ENCODE results near the gene GLO1.
"Not testable (repeated sequence)": the region's sequence is repeated elsewhere in the genome, so short reads cannot be mapped to it uniquely, and the experiment has no call there.

GLO1 gene

DNA sequence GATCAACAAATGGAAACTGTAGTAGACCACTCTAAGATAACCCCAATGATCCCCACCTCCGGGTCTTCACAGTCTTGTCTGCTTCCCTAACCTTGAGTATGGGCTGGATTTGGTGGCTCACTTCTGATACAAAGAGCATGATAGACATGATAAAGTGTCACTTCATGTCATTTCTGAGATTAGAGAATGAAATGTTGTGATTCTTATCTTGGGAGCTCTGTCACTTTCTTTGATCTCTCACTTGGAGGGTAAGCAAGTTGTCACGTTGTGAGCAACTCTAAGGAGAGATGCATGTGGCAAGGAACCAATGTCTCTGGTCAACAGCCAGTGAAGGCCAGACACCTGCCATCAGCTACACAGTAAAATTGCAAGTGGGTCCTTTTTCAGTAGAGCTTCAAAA, 3.0 kb upstream of the GLO1 start:
- no peak for DNase-seq (ENCODE audit: low spot score)

DNA sequence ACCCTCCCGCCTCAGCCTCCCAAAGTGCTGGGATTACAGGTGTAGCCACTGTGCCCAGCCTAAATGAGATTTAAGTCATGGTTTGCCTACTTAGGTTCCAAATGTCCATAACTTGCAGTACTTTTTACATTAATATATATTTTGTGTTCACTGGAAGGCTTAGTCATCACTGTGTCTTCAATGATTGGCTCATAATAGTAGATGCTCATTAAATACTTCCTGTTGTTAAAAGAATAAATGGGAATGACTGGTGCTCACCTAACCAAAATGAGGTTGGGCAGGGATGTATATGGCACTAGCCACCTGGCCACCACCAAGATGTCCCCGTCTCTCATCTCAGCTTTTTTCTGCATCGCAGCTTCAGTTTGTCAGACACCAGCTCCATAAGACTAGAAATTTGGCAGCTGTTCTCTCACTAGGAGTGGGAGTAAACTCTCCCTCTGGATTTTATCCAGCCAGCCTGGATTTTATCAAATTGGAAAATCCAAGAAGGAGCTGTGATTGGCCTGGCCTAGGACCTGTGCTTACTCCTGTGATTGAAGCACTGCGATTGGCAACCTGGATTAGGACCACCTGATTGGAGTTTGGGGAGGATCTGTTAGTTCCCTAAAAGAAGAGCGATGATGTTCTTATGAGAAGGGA, 1.1 kb upstream of the GLO1 start:
- DNase-seq (ENCODE audit: low spot score) = no peak

DNA sequence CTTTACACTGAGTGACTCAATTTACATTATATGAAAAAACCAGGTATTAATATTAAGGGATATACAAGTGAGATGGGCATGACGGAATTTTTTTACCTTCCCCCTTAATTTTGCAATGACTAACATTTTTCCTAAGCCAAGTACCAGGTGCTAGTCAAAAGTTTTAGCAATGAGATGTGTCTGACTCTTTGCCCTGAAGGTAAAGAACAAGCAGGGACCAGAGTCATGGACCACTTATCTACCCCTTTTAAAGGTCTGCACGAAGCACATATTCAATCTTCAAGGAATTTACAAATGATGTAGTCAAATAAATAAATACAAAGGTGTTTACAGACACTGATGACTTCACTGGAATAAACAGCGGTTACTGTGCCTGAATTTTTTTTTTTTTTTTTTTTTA, 1.4 kb downstream of the GLO1 start:
- no peak for DNase-seq (ENCODE audit: low spot score)

DNA sequence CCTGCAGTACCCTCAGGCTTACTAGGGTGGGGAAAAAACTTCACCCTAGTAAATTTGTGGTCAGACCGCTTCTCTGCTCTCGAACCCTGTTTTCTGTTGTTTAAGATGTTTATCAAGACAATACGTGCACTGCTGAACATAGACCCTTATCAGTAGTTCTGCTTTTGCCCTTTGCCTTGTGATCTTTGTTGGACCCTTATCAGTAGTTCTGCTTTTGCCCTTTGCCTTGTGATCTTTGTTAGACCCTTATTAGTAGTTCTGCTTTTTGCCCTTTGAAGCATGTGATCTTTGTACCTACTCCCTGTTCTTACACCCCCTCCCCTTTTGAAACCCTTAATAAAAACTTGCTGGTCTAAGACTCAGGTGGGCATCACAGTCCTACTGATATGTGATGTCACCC, 3.2 kb downstream of the GLO1 start:
- not testable (repeated sequence) for DNase-seq (ENCODE audit: low spot score)

DNA sequence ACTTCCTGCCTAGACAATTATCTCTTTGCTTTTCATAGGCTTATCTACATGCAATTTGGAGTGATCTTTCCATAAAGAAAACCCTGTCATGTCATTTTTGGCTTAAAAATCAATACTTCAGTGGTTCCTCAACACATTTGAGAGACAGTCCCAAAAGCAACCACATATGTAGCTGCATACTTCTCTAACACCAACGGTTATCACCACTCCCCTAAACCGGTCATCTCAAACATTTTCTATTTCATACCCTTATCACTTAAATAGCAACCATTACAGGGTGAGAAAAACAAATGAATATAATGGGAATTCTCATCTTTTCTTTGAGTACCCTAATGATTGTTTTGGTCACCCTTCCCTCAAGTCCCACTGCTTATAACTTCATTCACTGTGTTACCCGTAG, 5.1 kb downstream of the GLO1 start:
- DNase-seq (ENCODE audit: low spot score) = no peak

DNA sequence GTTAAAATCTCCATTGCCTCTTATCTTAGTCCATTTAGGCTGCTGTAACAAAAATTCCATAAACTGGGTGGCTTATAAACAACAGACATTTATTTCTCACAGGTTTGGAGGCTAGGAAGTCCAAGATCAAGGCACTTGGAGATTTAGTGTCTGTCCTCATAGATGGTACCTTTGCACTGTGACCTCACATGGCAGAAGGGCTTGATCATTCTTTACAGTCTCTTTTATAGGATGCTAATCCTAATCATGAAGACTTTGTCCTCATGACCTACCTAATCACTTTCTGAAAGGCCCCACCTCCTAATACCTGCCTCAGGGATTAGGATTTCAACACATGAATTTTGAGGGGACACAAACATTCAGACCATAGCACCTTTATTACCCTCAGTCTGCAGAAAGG, 6.6 kb downstream of the GLO1 start:
- DNase-seq (ENCODE audit: low spot score) = no peak

DNA sequence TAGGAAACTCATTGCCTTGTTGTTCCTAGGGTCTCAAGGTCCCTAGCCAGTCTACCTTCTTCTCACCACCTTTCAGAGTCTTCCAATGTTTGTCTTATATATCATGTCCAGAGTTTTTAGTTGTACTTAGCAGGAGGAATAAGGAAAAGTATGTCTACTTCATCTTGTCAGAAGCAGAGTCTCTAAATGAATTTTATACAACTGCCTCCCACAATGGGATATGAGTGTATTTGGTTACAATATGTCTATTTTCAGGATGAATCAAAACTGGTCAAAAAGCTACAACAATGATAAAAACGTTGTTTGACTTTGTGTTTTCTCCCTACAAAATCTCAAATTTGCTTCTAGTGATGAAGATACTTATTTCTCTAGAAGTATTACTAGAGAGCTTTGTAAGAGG, 7.0 kb downstream of the GLO1 start:
- DNase-seq (ENCODE audit: low spot score) = no peak

DNA sequence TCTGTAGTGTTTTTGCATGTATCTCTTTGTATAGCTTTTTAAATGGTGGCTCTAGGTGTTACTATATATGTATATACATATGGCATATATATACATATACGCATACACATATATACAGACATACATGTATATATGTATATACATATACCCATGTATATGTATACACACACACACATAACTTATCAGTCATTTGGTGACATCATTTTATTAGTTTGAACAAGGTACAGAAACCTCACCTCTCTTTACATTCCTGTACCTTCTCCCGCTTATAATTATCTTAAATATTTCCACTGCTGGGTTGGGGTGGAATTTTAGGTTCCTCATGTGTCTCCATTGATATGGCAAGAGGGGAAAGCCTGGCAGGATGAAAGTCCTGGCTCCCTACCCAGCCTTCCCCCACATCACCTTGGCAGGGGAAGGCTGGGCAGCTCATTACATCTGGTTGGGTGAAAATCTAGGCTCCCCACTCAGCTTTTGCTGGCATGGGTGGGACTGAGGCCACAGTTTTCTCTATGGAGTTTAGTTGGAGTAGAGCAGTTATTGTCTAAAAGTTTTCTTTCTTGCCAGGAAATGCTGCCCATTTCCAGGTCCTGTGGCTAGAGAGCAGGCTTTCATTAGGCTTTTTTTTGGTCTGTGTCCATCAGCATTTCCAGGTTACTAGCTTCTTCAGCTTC, 7.6 kb downstream of the GLO1 start:
- DNase-seq (ENCODE audit: low spot score) = no peak

DNA sequence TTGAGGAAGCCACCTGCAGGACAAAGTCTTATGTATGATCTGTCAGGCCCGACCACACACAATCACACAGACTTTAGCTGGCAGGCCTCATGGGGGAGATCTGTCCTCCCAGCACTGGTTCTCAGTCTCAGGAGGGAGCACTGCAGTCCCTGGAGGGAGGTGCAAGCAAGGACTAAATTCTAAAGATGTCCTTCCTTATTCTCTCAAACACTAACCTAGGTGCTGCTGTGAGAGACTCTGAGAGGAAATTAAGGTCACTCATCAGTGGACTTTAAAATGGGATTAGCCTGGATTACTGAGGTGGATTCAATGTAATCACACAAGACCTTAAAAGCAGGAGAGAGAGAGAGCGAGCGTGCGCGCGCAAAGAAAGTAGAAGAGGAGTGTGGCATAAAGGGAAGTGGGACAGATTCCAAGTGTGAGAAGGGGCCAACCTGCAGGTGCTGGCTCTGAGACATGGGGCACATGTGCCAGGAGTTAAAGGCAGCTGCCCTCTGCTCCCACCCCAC, 14.3 kb downstream of the GLO1 start:
- no peak for DNase-seq (ENCODE audit: low spot score)

DNA sequence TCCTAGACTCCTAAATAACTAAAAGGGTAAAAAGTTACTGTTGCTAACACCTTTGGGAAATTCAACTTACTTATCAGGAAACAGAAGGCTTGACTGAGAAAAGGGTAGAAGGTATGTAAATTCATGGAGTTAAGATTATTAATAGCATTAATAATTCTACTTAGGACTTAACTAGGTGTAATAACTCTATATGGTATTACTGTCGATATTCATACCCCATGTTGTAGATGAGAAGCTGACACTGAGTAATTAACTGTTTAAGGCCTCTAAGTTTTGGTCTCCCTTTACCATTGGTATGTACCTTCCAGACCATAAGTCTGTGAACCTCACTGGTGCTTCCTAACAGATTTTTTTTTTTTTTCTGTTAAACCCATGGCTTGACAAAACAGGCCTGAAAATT, 15.4 kb downstream of the GLO1 start:
- DNase-seq (ENCODE audit: low spot score) = no peak

DNA sequence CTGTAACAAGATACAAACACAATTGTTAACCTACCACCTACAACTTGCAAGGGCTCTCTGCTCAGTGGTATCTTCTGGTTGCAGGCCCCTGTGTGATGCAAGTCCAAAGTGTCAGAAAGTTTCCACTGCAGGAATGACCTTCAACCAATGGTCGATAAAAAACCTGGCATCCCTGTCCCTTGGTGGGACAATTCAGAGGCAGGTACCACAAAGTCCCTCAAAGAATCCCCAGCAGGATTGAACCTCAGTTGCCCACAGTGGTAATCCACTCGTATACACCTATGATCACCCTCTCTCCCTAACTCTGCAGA, 15.9 kb downstream of the GLO1 start:
- DNase-seq (ENCODE audit: low spot score) = no peak

DNA sequence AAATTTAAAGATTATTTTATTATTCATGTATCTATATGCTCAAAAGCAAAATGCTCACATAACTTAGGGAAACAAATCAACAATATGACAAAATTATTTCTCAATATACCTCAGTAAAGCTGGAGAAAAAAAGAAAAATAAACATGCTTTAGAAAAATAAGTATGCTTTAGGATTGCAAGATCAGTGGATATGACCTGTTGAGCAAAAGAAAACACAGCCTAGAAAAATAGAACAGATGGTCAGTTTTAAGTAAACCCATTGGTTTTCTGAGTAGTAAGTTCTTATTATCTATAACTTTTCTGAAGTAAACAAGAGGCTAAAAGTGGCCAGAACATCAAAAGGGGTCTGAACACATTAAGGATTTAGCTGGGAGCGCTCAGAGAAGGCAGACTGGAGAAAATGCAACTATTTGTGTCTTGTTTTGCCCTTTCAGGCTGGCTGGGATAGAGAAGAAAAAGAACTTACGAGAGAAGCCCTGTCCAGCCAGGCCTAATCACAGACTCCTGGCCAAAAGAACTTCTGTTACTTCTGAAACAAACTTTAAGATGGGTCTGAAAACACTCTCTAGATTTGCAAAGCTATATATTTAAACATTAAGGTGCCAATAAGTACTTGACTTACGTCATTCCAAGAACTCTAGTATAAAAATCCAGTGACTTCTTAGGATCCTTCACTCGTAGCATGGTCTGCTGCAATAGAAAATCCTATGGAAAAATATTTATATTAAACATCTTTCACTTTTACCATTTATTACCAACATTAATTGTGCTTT, 16.5 kb downstream of the GLO1 start:
- no peak for DNase-seq (ENCODE audit: low spot score)

DNA sequence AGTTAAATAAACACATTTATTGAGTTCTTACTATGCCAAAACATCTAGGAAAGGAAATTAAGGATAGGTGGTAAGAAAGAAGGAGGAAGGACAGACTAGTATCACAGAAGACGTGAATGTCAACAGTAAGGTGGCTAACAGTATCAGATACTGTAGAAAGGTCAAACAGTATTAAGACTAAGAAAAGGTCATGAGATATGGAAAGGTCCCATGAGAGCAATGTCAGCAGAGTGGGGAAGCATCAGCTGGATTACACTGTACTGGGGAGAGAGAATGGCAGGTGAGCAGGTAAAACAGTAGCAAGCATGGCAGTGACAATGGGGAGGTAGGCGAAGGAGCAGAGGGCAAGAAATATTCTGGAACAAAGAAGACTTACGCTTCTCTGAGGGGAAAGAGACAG, 18.0 kb downstream of the GLO1 start:
- DNase-seq (ENCODE audit: low spot score) = no peak

DNA sequence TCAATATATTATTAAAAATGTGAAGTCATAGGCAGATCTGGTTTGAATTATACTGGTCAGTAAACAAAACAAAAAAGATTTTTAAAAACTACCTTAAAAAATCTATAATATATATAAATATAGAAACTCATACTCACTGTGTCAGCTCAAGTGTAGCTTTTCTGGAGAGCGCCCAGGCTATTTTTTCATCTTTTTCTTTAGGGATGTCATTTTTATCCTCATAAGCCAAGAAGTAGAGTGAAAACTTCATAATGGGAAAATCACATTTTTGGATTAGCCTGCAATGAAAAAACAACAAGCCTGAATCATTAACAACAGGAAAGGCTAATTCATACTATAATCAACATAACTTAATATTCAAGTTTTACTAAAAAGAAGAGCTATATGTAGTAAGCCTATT, 18.7 kb downstream of the GLO1 start:
- DNase-seq (ENCODE audit: low spot score) = no peak

DNA sequence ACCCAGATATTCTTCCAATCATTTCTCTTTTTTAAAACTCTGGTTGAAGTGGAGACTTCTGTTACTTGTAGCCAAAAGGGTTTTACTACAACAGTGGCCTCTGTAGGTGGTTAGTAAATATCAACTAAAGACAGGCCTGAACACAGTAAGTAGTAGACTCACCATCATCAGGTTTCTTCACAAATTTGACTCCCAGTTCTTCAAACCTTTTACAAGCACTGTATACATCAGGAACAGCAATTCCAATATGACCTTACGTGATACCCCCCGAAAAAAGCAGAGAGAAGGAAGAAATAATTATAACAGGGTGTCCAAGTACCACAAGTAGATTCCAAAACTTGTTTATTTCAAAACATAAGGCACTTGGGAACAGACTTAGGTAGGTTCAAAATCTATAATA, 21.1 kb downstream of the GLO1 start:
- DNase-seq (ENCODE audit: low spot score) = no peak

DNA sequence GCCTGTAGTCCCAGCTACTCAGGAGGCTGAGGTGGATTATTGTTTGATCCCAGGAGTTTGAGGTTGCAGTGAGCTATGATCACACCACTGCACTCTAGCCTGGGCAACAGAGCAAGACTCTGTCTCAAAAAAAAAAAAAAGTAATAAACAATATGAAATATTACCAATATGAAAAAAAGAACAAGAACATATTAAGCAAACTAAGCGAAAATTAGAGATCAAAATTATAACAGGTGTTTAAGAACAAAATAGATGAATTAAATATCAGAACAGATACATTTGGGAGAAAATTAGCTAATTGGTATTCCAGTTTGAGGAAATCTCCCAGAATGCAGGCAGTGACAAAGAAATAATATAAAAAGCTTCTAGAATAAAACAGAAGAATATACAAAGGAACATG, 23.3 kb downstream of the GLO1 start:
- no peak for DNase-seq (ENCODE audit: low spot score)

DNA sequence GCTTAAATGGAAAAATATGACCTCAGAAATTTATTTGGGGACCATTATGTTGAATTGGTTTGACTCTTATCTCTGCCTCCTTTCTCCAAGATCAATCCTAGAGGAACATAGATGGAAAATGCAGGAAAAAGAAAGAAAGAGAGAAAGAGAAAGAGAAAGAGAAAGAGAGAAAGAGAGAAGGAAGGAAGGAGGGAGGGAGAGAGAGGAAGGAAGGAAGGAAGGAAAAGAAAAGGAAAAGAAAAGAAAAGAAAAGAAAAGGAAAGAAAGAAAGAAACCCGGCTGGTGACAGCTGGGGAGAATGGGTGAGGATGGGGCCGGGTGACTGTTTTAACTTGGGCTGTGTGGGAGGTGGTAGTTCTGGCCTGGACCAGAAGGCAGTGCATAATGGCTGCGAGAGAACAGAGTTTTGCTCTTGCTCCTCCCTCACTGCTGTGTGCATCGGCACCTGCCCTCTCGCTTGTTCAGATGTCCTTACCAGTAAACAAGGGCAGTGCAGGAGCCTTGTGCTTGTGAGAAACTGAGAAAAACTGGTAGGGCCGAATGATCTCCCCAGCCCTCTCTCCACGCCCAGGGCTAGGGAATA, 24.7 kb downstream of the GLO1 start:
- DNase-seq (ENCODE audit: low spot score) = no peak

DNA sequence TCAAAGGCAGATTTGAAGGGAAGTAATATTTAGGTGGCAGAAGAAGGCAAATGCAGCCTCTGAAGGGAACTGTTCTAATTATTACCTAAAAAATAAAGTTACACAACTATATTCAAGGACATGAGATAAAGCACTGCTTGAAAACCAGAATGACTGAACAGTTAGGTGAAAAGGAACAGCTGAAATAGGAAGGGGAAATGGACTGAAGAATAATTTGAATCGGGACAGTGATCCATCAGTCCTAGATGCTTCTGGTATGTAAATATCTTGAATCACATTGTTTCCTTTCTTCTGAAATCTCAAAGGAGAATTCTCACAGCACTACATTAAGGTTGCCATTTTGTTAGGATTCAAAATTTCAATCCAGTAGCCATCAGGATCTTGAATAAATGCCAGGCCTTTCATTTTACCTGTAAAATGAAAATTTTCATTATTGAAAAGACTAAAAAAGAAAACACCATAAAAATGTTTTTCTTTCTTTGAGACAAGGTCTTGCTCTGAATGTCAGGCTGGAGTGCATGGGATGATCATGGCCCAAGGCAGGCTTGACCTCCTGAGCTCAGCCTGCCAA, 25.9 kb downstream of the GLO1 start:
- DNase-seq (ENCODE audit: low spot score) = no peak

DNA sequence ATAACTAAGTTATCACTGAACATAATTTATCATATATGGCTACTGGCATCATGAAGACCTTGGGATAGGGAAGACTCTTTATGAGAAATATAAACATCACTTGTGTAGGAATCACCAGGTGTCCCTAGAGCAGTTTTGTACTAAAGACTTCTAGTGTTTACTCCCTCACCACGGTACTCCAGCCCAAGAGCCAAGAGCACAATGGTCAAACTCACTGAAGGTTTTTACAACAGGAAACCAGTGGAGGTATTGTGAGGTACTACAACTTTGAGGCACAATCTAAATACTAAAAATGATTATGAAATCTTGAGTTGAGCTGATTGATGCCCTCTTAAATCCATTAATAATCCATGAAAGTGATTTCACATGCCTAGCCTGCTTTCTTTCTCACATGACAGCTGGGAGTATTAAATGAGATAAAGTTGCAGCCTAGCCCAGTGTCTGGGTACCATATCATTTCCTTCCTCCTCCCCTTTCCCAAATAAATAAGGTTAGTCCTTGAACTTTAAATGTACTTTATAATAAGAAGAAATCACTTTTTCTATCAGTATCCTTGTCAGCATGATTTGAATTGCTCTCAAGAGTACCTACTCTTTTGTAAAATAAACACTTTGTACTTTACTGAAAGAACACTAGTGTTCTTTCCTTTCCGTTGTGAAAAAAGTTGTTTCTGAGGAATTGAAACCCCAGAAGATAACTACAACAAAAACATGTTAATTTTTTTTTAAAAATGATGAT, 26.5 kb downstream of the GLO1 start:
- DNase-seq (ENCODE audit: low spot score) = no peak

DNA sequence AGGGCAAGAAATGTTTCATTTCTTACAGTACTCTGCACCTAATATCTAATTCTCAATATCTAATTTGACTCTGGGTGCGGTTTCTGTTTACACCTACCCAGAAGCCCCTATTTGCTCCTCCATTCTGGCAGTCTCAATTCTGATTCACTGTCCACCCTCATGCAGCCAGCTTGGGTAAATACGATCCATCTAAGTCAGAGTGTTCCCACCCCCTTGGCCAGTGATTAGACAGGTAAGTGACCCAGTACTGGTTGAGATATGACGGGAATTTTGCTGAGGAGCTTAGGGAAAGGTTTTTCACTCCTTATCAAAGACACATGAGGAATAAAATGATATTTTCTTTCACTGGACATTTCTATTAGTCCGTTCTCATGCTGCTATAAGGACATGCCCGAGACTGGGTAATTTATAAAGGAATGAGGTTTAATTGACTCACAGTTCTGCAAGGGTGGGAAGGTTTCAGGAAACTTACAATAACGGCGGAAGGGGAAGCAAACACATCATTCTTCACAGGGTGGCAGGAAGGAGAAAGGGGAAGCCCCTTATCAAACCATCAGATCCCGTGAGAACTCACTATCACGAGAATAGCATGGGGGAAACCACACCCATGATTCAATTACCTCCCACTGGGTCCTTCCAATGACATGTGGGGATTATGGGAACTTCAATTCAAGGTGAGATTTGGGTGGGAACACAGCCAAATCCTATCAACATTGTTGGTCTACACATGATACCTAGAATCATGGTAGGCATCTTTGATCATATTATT, 29.4 kb downstream of the GLO1 start:
- no peak for DNase-seq (ENCODE audit: low spot score)

DNA sequence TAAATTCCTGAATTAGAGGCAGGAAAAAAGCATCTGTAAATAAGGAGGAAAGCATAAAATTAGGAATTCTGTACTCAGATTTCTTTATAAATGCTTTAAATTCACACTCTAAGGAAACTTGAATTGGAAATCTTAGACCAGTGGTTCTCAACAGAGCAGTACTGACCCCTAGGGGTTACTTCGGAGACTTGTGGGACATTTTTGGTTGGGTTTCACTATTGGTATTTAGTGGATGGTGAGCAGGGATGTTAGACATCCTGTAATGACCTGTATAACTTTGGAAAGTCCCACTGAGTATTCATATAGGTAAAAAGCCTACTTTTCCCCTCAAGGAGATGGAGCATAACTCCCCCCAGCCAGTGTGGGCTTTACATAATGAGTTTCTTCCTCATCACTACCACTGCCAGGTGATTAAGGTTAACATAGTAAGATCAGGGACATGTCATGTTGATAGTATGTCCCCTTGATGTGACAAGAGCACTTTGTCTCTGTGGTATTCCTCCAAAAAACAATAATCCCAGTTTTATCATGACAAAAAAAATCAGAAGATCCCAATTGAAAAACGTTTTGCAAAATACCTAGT, 31.0 kb downstream of the GLO1 start:
- DNase-seq (ENCODE audit: low spot score) = peak; percentile 80
